Mucosa of rectum (tissue), 2 donors: ENCODE measurements around the gene MARS1.

Source experiments
- H3K27ac ChIP-seq, 2 donors: one replicate each; pipeline ENCODE4 v1.7.0; 2013; ENCODE audit warnings: inconsistent platforms in 2 of 2, low read depth in 2 of 2, low read length in 2 of 2
- H3K27me3 ChIP-seq, 2 donors: one replicate each; pipeline ENCODE4 v1.7.0; 2013; ENCODE audit warnings: low read length in 2 of 2; ENCODE audit not compliant: control insufficient read depth in 2 of 2, insufficient read depth in 2 of 2
- H3K36me3 ChIP-seq, 2 donors: one replicate each; pipeline ENCODE4 v1.7.0; 2013; ENCODE audit warnings: low read length in 2 of 2; ENCODE audit not compliant: control insufficient read depth in 2 of 2, insufficient read depth in 2 of 2
- H3K4me1 ChIP-seq, 2 donors: one replicate each; pipeline ENCODE4 v1.7.0; 2013; ENCODE audit warnings: low read length in 2 of 2, mild to moderate bottlenecking in 1 of 2; ENCODE audit not compliant: control insufficient read depth in 2 of 2, insufficient read depth in 2 of 2
- H3K4me3 ChIP-seq, 2 donors: one replicate each; pipeline ENCODE4 v1.7.0; 2013; ENCODE audit warnings: low read length in 2 of 2
- H3K9ac ChIP-seq, 2 donors: one replicate each; pipeline ENCODE4 v1.7.0; 2013; ENCODE audit warnings: low read length in 2 of 2, low read depth in 1 of 2, mild to moderate bottlenecking in 1 of 2
- H3K9me3 ChIP-seq, 2 donors: one replicate each; pipeline ENCODE4 v1.7.0; 2013; ENCODE audit warnings: low read length in 2 of 2; ENCODE audit not compliant: control insufficient read depth in 2 of 2
- donor health status: healthy.
- donor health status: Normal muscosa, but diverticular disease.

MARS1 gene

DNA sequence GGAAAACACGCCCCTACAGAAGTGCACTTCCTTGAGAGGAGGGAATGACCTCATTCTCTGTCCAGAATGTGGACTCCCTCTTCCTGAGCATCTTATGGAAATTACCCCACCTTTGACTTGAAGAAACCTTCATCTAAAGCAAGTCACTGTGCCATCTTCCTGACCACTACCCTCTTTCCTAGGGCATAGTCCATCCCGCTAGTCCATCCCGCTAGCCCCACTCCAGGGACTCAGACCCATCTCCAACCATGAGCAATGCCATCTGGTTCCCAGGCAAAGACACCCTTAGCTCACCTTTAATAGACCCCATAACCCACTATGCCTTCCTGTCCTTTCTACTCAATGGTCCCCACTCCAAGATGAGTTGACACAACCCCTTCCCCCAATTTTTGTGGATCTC is 37.8 kb upstream of the MARS1 start:
- Histone ChIP-seq H3K27me3 (no peaks in the 10 kb centered on the region), H3K27ac (no peak overlapping the region), H3K36me3 (no peaks in the 10 kb centered on the region), H3K9me3 (no peaks in the 10 kb centered on the region), H3K4me1 (peaks cover 0 to 2% of the 10 kb centered on the region in 2 donors), H3K4me3 (no peak overlapping the region), H3K9ac (no peak overlapping the region)

DNA sequence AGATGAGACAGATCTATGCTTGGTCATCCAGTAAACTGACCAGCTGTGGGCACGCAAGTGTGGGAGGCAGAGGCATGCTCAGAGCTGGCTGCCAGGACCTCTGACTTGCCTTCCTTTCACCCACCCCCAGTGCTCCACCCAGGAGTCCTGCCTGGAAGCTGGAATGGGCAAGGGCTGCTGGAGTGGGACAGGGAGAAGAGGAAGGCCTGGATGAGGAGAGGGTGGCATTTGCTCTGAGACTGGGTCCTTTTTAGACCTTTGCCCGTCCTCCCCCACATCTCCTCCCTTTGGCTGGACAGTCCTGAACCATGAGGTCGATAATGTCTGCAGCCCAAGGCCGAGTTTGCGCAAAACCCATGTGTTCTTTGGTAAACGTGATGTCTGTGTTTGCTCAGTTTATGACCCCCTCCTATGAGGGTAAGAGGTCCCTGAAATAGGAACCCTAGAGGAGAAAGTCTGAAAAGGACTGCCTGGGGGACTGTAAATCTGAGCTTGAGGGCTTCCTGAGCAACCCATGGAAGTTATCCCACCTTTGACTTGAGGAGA is 36.6 kb upstream of the MARS1 start:
- Histone ChIP-seq H3K27ac (no peak overlapping the region), H3K4me3 (no peak overlapping the region), H3K4me1 (peaks cover 7 to 10% of the 10 kb centered on the region in 2 donors)

DNA sequence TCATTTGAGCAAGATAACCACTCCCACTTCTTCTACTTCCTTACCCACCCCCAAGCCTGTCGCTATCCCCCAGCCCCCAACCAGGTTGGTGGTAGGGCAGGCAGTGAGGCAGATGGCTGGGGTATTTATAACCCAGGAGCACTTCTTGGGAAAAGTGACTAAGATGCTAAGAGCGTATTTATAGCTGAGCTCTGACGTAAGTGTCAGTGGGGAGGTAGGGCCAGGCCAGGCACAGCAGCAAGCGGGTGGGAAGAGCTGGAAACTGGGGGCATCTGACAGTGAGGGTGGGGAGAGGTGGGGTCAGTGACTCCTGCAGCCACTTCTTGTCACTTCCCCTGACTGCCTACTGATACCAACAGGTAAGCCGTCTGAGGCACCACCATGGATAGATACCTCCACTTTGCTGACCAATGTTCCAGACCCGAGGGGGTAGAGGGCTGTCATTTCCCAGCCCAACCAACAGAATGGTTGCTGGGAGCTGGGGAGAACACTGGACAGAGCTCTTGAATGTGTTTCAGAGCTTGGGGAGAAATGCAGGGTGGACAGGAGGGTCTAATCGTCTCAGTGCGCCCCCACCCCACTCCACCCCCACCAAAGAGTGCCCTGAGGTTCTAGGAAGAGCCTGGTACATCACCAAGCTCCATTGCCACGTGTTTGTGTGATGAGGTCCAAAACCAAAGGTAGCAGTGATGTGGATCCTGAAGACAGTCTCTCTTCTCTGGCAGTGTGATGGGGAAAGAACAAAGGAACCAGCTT is 35.5 kb upstream of the MARS1 start:
- Histone ChIP-seq H3K36me3 (no peaks in the 10 kb centered on the region), H3K9me3 (no peaks in the 10 kb centered on the region), H3K9ac (no peak overlapping the region), H3K27me3 (peaks cover 0 to 4% of the 10 kb centered on the region in 2 donors), H3K27ac (no peak overlapping the region), H3K4me1 (peaks cover 7 to 10% of the 10 kb centered on the region in 2 donors), H3K4me3 (no peak overlapping the region)

More for the DNA sequence above, 36.6 kb upstream of the MARS1 start:
- H3K36me3 ChIP-seq, result no peaks in the 10 kb centered on the region
- H3K9me3 ChIP-seq, result no peaks in the 10 kb centered on the region
- peaks cover 0 to 4% of the 10 kb centered on the region in 2 donors for H3K27me3 ChIP-seq
- no peak overlapping the region for H3K9ac ChIP-seq

DNA sequence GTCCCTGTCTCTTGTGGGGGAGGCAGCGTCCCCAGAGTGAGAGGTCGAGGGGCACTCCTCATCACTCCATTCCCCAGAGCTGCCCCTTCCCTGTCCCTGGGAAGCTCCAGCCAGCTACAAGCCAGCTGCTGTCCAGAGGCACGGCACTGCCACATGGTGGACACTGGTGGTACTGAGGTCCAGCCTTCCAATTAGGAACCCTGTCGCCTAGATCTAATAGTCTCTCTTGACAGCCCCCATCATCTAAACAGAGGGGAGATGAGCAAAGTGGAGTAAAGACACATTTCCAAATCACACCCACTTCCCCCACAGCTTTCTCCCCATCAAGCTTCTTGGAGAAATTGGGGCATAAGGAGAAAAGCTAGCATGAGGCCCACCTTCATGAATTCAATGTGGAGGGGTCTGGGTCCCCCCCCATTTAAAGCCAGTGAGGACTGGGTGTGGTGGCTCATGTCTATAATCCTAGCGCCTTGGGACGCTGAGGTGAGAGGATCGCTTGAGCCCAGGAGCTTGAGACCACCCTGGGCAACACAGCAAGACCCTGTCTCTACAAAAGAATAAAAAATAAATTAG is 34.8 kb upstream of the MARS1 start:
- Histone ChIP-seq H3K36me3 (no peaks in the 10 kb centered on the region), H3K4me3 (no peak overlapping the region), H3K9me3 (no peaks in the 10 kb centered on the region), H3K27ac (no peak overlapping the region), H3K9ac (no peak overlapping the region), H3K27me3 (peaks cover 0 to 4% of the 10 kb centered on the region in 2 donors), H3K4me1 (peaks cover 7 to 10% of the 10 kb centered on the region in 2 donors)

DNA sequence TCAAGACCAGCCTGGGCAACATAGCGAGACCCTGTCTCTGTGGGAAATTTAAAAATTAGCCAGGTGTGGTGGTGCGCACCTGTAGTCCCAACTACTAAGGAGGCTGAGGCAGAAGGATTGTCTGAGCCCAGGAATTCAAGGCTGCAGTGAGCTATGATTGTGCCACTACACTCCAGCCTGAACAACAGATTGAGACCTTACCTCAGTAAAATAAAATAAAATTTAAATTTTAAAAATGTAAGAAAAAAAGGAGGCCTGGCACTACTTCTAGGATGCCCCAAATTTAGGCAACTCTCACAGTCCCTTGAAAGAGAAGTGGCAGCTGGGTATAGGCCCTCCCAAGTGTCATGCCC is 33.7 kb upstream of the MARS1 start:
- no peak overlapping the region for H3K4me3 ChIP-seq
- H3K9ac ChIP-seq, result no peak overlapping the region
- H3K4me1 ChIP-seq, result peaks cover 14 to 19% of the 10 kb centered on the region in 2 donors
- H3K36me3 ChIP-seq, result no peaks in the 10 kb centered on the region
- H3K27me3 ChIP-seq, result peaks cover 0 to 4% of the 10 kb centered on the region in 2 donors
- no peak overlapping the region for H3K27ac ChIP-seq
- no peaks in the 10 kb centered on the region for H3K9me3 ChIP-seq

DNA sequence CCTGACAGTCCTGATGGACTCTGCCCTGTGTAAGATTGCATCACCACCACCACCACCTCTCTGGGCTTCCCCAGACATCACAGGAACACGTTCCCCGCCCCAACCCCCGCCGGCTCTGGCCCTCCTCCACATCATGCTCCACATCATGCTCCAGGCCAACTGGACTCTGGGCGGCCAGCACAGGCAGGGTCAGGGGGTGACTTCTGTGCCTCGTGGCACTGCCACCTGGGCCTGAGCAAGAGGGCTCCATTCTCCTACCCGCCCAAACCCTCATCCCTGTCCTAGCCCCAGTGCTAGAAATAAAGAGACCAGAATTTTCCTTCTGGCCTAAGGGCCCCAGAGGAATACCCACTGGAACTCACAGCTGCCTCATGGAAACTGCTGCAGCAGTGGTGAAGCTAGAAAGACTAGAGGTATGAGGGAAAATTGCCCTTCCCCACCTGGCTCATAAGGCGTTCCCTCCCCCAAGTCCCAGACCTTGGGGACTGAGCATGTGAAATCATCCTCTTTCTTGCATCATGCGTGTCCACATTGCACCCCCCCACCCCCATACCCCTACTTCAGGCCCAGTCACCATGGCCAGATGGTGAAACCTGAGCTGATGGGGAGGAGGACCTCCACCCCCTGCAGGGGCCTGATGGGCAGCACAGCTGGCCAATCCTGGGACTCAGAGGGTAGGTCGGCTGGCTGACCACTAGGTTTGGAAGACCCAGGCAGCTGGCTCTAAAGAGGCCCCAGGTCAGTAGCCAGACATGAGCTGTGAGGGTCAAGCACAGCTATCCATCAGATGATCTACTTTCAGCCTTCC is 33.1 kb upstream of the MARS1 start, which contains the start of gene INHBE:
Gene INHBE (plus strand): TSS at position 742 of the 808 bp plus-strand sequence. CDS start 230 bp downstream, outside the sequence.
- H3K4me1 ChIP-seq, result peaks cover 16 to 22% of the 10 kb centered on the region in 2 donors
- no peak within 1 kb of the TSS for H3K4me3 ChIP-seq
- no peak within 1 kb of the TSS for H3K27ac ChIP-seq

DNA sequence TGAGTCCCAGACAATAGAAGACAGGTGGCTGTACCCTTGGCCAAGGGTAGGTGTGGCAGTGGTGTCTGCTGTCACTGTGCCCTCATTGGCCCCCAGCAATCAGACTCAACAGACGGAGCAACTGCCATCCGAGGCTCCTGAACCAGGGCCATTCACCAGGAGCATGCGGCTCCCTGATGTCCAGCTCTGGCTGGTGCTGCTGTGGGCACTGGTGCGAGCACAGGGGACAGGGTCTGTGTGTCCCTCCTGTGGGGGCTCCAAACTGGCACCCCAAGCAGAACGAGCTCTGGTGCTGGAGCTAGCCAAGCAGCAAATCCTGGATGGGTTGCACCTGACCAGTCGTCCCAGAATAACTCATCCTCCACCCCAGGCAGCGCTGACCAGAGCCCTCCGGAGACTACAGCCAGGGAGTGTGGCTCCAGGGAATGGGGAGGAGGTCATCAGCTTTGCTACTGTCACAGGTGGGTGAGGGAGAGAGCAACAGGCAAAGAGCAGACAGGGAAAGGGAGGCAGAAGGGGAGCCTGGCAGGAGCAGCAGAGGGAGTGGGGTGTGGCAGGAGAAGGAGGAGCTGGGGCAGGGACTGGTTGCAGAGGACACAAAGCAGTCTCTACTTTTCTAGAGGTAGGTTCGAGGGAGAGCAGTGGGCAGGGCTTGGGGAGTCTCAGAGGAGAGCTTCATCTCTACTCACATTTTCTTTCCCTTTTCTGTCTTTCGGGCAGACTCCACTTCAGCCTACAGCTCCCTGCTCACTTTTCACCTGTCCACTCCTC is 32.3 kb upstream of the MARS1 start:
- Histone ChIP-seq H3K4me3 (no peak overlapping the region), H3K27me3 (peaks cover 3 to 6% of the 10 kb centered on the region in 2 donors), H3K9me3 (no peaks in the 10 kb centered on the region), H3K9ac (peak overlapping the region in 1 of 2 donors; percentile 42), H3K27ac (no peak overlapping the region), H3K36me3 (no peaks in the 10 kb centered on the region), H3K4me1 (peaks cover 16 to 22% of the 10 kb centered on the region in 2 donors)

More for the DNA sequence above, 33.1 kb upstream of the MARS1 start, which contains the start of gene INHBE:
- Histone ChIP-seq H3K36me3 (no peaks in the 10 kb centered on the region), H3K9ac (peak within 1 kb of the TSS in 1 of 2 donors; percentile 42), H3K27me3 (peaks cover 0 to 4% of the 10 kb centered on the region in 2 donors), H3K9me3 (no peaks in the 10 kb centered on the region)

DNA sequence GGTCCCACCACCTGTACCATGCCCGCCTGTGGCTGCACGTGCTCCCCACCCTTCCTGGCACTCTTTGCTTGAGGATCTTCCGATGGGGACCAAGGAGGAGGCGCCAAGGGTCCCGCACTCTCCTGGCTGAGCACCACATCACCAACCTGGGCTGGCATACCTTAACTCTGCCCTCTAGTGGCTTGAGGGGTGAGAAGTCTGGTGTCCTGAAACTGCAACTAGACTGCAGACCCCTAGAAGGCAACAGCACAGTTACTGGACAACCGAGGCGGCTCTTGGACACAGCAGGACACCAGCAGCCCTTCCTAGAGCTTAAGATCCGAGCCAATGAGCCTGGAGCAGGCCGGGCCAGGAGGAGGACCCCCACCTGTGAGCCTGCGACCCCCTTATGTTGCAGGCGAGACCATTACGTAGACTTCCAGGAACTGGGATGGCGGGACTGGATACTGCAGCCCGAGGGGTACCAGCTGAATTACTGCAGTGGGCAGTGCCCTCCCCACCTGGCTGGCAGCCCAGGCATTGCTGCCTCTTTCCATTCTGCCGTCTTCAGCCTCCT is 31.6 kb upstream of the MARS1 start:
- Histone ChIP-seq H3K27ac (no peak overlapping the region), H3K4me3 (no peak overlapping the region), H3K4me1 (peaks cover 22 to 28% of the 10 kb centered on the region in 2 donors), H3K27me3 (peaks cover 9 to 11% of the 10 kb centered on the region in 2 donors), H3K9ac (peak overlapping the region in 1 of 2 donors; percentile 42), H3K9me3 (no peaks in the 10 kb centered on the region), H3K36me3 (no peaks in the 10 kb centered on the region)

DNA sequence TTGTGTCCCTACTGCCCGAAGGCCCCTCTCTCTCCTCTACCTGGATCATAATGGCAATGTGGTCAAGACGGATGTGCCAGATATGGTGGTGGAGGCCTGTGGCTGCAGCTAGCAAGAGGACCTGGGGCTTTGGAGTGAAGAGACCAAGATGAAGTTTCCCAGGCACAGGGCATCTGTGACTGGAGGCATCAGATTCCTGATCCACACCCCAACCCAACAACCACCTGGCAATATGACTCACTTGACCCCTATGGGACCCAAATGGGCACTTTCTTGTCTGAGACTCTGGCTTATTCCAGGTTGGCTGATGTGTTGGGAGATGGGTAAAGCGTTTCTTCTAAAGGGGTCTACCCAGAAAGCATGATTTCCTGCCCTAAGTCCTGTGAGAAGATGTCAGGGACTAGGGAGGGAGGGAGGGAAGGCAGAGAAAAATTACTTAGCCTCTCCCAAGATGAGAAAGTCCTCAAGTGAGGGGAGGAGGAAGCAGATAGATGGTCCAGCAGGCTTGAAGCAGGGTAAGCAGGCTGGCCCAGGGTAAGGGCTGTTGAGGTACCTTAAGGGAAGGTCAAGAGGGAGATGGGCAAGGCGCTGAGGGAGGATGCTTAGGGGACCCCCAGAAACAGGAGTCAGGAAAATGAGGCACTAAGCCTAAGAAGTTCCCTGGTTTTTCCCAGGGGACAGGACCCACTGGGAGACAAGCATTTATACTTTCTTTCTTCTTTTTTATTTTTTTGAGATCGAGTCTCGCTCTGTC is 31.0 kb upstream of the MARS1 start:
- H3K9ac ChIP-seq, result no peak overlapping the region

More for the DNA sequence above, 31.0 kb upstream of the MARS1 start:
- H3K27me3 ChIP-seq, result peaks cover 9 to 11% of the 10 kb centered on the region in 2 donors
- H3K27ac ChIP-seq, result no peak overlapping the region
- H3K4me3 ChIP-seq, result no peak overlapping the region
- H3K36me3 ChIP-seq, result no peaks in the 10 kb centered on the region
- H3K4me1 ChIP-seq, result peaks cover 24 to 32% of the 10 kb centered on the region in 2 donors
- no peaks in the 10 kb centered on the region for H3K9me3 ChIP-seq
